ENCODE data around the gene CEND1.
A peak's percentile ranks its signal among the peaks of the same experiment; 100 is the strongest.

Gene CEND1

GRCh38 chr11:777288-778255 lies 12.3 kb downstream of the CEND1 start, which contains the start of gene GATD1:
TSS of gene GATD1 (minus strand) at chr11:777487. CDS start at chr11:777462, 25 bp downstream.
- peak; percentile 90 for DNase-seq (ENCODE audit: low spot score)

GRCh38 chr11:776561-777287 lies 13.2 kb downstream of the CEND1 start:
- peak; percentile 71 for DNase-seq (ENCODE audit: low spot score)

GRCh38 chr11:776263-776560 lies 13.7 kb downstream of the CEND1 start:
- no peak for DNase-seq (ENCODE audit: low spot score)

GRCh38 chr11:774873-775592 lies 14.9 kb downstream of the CEND1 start:
- no peak for DNase-seq (ENCODE audit: low spot score)

- no peak for DNase-seq (ENCODE audit: low spot score)
Observed at GRCh38 chr11:773830-774229, 16.1 kb downstream of the CEND1 start.

- no peak for DNase-seq (ENCODE audit: low spot score)
Observed at GRCh38 chr11:773425-773824, 16.5 kb downstream of the CEND1 start.

GRCh38 chr11:772429-773390 lies 17.2 kb downstream of the CEND1 start:
- DNase-seq (ENCODE audit: low spot score), result no peak

- no peak for DNase-seq (ENCODE audit: low spot score)
Observed at GRCh38 chr11:771617-772204, 18.2 kb downstream of the CEND1 start.

- DNase-seq (ENCODE audit: low spot score), result no peak
Observed at GRCh38 chr11:770642-771616, 19.0 kb downstream of the CEND1 start.

GRCh38 chr11:769887-770641 lies 19.8 kb downstream of the CEND1 start:
- DNase-seq (ENCODE audit: low spot score), result no peak

- no peak for DNase-seq (ENCODE audit: low spot score)
Observed at GRCh38 chr11:767238-767637, 22.7 kb downstream of the CEND1 start.

GRCh38 chr11:766936-767210 lies 23.0 kb downstream of the CEND1 start:
- no peak for DNase-seq (ENCODE audit: low spot score)

- DNase-seq (ENCODE audit: low spot score), result no peak
Observed at GRCh38 chr11:766106-766935, 23.6 kb downstream of the CEND1 start.

- DNase-seq (ENCODE audit: low spot score), result no peak
Observed at GRCh38 chr11:765802-766091, 24.1 kb downstream of the CEND1 start.

GRCh38 chr11:765025-765801 lies 24.7 kb downstream of the CEND1 start:
- peak; percentile 82 for DNase-seq (ENCODE audit: low spot score)

- no peak for DNase-seq (ENCODE audit: low spot score)
Observed at GRCh38 chr11:764322-765024, 25.4 kb downstream of the CEND1 start.
